Effector CD8-positive, alpha-beta T cell (primary cell): ENCODE results near the gene PTPN13.

Experiments used
- DNase-seq: peaks from one replicate; lab custom pipeline; 2025; lab: John Stamatoyannopoulos, UW

Gene PTPN13

DNA sequence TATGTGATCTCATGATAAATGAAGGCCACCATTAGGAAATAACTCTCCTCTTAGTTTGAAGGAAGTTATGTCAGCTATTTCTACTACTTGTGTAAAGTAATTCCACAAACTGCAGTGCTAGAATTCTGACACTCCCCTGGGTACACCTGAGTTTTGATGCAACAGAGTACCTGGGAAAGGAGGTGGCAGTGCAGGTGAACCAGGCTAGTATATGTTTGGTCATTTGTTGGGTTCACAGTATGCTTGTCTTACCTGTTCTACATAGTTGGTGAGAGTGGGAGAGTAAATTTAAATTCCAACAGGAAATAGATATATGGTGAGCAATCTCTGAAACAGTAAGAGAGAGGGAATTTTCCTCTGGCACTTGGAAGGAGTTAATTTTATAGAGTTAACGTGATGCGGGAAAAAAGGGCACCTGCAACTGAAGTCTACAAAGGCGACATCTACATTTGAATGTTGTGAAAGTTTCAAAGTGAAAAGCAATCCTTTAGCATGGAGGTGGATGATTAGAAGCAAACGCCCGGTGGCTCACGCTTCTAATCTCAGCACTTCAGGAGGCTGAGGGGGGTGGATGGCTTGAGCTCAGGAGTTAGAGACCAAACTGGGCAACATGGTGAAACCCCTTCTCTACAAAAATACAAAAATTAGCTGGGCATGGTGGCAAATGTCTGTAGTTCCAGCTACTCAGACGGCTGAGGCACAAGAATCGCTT is 263.4 kb downstream of the PTPN13 start:
- no peak for DNase-seq
